GM21390 (cell line): ENCODE measurements around the gene TRAPPC3.

Source experiments
- ATAC-seq: cut with Tn5 transposase; IDR thresholded peaks from one replicate; pipeline ENCODE4 v1.9.1; 2021; ENCODE audit not compliant: unreplicated experiment

The TRAPPC3 gene

GRCh38 chr1:36154335-36154734 lies 5.0 kb upstream of the TRAPPC3 start:
- ATAC-seq = no peak

- no peak for ATAC-seq
Measured at GRCh38 chr1:36153476-36153875, 4.2 kb upstream of the TRAPPC3 start.

GRCh38 chr1:36151845-36152203 lies 2.5 kb upstream of the TRAPPC3 start:
- no peak for ATAC-seq

- ATAC-seq = no peak
Measured at GRCh38 chr1:36151134-36151844, 2.0 kb upstream of the TRAPPC3 start.

GRCh38 chr1:36150296-36151133 lies 1.2 kb upstream of the TRAPPC3 start:
- ATAC-seq = peak; percentile 52

- no peak for ATAC-seq
Measured at GRCh38 chr1:36149973-36150295, 648 bp upstream of the TRAPPC3 start.

GRCh38 chr1:36148821-36149236 lies 457 bp downstream of the TRAPPC3 start:
- ATAC-seq = no peak

GRCh38 chr1:36144413-36144812 lies 4.9 kb downstream of the TRAPPC3 start:
- ATAC-seq = no peak

GRCh38 chr1:36143424-36143823 lies 5.9 kb downstream of the TRAPPC3 start:
- ATAC-seq = no peak

GRCh38 chr1:36142121-36142520 lies 7.2 kb downstream of the TRAPPC3 start:
- ATAC-seq = no peak

GRCh38 chr1:36139521-36139920 lies 9.8 kb downstream of the TRAPPC3 start:
- ATAC-seq = no peak

GRCh38 chr1:36137776-36138175 lies 11.5 kb downstream of the TRAPPC3 start:
- ATAC-seq = no peak

GRCh38 chr1:36137226-36137625 lies 12.1 kb downstream of the TRAPPC3 start:
- no peak for ATAC-seq

- ATAC-seq = no peak
Measured at GRCh38 chr1:36136535-36136934, 12.8 kb downstream of the TRAPPC3 start.

- ATAC-seq = no peak
Measured at GRCh38 chr1:36135796-36136195, 13.5 kb downstream of the TRAPPC3 start.

GRCh38 chr1:36135330-36135667 lies 14.0 kb downstream of the TRAPPC3 start:
- no peak for ATAC-seq

- no peak for ATAC-seq
Measured at GRCh38 chr1:36134505-36135329, 14.6 kb downstream of the TRAPPC3 start.

- no peak for ATAC-seq
Measured at GRCh38 chr1:36134031-36134430, 15.3 kb downstream of the TRAPPC3 start.

GRCh38 chr1:36133484-36133883 lies 15.8 kb downstream of the TRAPPC3 start:
- ATAC-seq = no peak

- no peak for ATAC-seq
Measured at GRCh38 chr1:36132029-36132428, 17.3 kb downstream of the TRAPPC3 start.

GRCh38 chr1:36128905-36129206 lies 20.4 kb downstream of the TRAPPC3 start:
- no peak for ATAC-seq
